GM13976 (cell line): ENCODE measurements around the gene ADGRD1.

Source experiments
- DNase-seq: peaks from one replicate; pipeline ENCODE4 v3.0.0; 2012; ENCODE audit warnings: low spot score
- CTCF ChIP-seq: IDR thresholded peaks from 2 replicates; pipeline ENCODE4 v1.5.1; 2012; ENCODE audit warnings: borderline replicate concordance, mild to moderate bottlenecking; ENCODE audit not compliant: insufficient read depth; ENCODE audit errors: extremely low read depth, missing control alignments, control extremely low read depth
- in situ Hi-C: fragments of 300-500 bp; cut with MboI; formaldehyde crosslinking; loops from one replicate; pipeline ENCODE4 v1.12.0; 2022; ENCODE audit warnings: low sequenced_read_pairs, mixed read lengths, inconsistent platforms; ENCODE audit not compliant: unreplicated experiment

Gene ADGRD1

GRCh38 chr12:130973906-130974305, 20.2 kb downstream of the ADGRD1 start:
- no peak for TF ChIP-seq CTCF
- in situ Hi-C loops: no loop called here
- no peak for DNase-seq

DNA sequence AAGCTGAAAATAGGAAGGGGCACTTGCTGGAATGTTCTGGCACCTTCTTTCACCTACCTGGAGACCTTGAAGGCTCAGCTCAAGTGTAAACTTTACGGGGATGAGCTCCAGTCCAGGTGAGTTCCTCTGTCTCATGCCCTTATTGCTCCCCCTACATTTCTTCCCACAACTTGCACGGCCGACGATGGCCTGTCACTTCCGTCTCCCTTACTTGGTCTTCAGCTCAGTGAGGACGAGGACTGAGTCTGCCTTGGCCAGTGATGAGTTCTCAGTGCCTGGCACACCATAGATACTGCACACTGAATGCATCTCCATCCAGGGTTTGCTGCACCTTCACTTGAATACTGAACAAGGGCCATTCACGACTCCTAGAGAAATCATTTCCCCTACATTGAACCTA, 21.4 kb downstream of the ADGRD1 start:
- in situ Hi-C loops: no loop called here
- TF ChIP-seq CTCF: no peak
- no peak for DNase-seq

- DNase-seq: no peak
- TF ChIP-seq CTCF: no peak
- in situ Hi-C loops: no loop called here
These were observed 22.5 kb downstream of the ADGRD1 start for GRCh38 chr12:130976171-130976720.

- no peak for TF ChIP-seq CTCF
- in situ Hi-C loops: no loop called here
- no peak for DNase-seq
These were observed 23.5 kb downstream of the ADGRD1 start for GRCh38 chr12:130977046-130977742.

GRCh38 chr12:130977743-130978095, 24.0 kb downstream of the ADGRD1 start:
- DNase-seq: no peak
- TF ChIP-seq CTCF: no peak
- in situ Hi-C loops: no loop called here

- in situ Hi-C loops: no loop called here
- DNase-seq: no peak
These were observed 25.1 kb downstream of the ADGRD1 start for GRCh38 chr12:130978785-130979184.

More at GRCh38 chr12:130978785-130979184, 25.1 kb downstream of the ADGRD1 start:
- TF ChIP-seq CTCF: no peak
